NB4 (cell line): ENCODE data around the gene CDON.

Experiments
- CTCF ChIP-seq: IDR thresholded peaks from one replicate; pipeline ENCODE4 v1.5.1; 2012; ENCODE audit warnings: low read depth, low read length
- MAX ChIP-seq: IDR thresholded peaks from 2 replicates; pipeline ENCODE4 v1.6.1; 2011; ENCODE audit warnings: low read depth, low read length
- MYC ChIP-seq: IDR thresholded peaks from 2 replicates; pipeline ENCODE4 v1.6.1; 2011; ENCODE audit warnings: low read depth, low read length
- POLR2A ChIP-seq: IDR thresholded peaks from 2 replicates; pipeline ENCODE4 v1.6.1; 2011; ENCODE audit warnings: mild to moderate bottlenecking; ENCODE audit not compliant: insufficient read length; ENCODE audit errors: extremely low read depth

- TF ChIP-seq CTCF (no peak), MAX (no peak), MYC (no peak), POLR2A (no peak)
Measured at GRCh38 chr11:125954123-125954944, 108.3 kb downstream of the CDON start.
